Stomach (tissue), 4 donors: Measurements from ENCODE around the gene TSPAN11.

Experiments
- CTCF ChIP-seq, 7 experiments: fragments of 450-650 bp in 4 of 7; fragments of 200-600 bp in 3 of 7; sonication (generic) in 3 of 7; IDR thresholded peaks; one replicate each; pipeline ENCODE4 v1.5.1; 2016 to 2019; ENCODE audit warnings: antibody characterized with exemption in 7 of 7, control low read depth in 2 of 7, mild to moderate bottlenecking in 1 of 7
- POLR2A ChIP-seq, 4 donors: fragments of 450-650 bp; IDR thresholded peaks; one replicate each; pipeline ENCODE4 v1.6.1; 2016; ENCODE audit warnings: antibody characterized with exemption in 4 of 4, control low read depth in 2 of 4, mild to moderate bottlenecking in 1 of 4, moderate library complexity in 1 of 4

DNA sequence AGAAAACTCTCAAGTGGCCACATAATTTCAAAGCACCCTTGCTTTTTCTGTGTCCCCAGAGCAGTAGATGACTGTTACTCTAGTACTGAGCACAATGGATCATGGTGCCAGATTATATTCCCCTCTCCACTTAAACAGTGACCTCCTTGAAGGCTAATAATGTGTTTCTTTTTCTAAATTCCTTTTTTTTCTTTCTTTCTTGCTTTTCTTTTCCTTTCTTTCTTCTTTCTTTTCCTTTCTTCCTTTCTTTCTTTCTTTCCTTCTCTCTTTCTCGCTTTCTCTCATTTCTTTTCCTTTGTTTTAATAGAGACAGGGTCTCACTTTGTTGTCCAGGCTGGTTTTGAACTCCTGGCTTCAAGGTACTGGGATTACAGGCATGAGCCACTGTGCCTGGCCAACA is 26.2 kb upstream of the TSPAN11 start:
- TF ChIP-seq CTCF (IDR thresholded peaks at IDR 0.05) (no peak), POLR2A (IDR thresholded peaks at IDR 0.05) (no peak)
